ENCODE measurements around the gene RAB28.

The RAB28 gene

GRCh38 chr4:13461191-13461905 lies 22.8 kb downstream of the RAB28 start:
- Histone ChIP-seq H3K4me1 (ENCODE audit: control insufficient read depth, insufficient read depth, low read length, poor library complexity, severe bottlenecking) (no peaks in the 10 kb centered on the region), H3K36me3 (ENCODE audit: control insufficient read depth, insufficient read depth, low read length) (peaks cover 4% of the 10 kb centered on the region), H3K4me3 (ENCODE audit: insufficient read depth, low read depth, low read length, poor library complexity, severe bottlenecking) (no peak overlapping the region), H3K27me3 (replicated peaks; ENCODE audit: control insufficient read depth, insufficient read depth, low read length, poor library complexity, severe bottlenecking) (no peaks in the 10 kb centered on the region), H3K27ac (ENCODE audit: insufficient read depth, low read length, poor library complexity, severe bottlenecking) (no peak overlapping the region), H3K9me3 (ENCODE audit: control insufficient read depth, low read length) (no peaks in the 10 kb centered on the region)
- no peak for DNase-seq

GRCh38 chr4:13455411-13455810 lies 28.7 kb downstream of the RAB28 start:
- no peaks in the 10 kb centered on the region for H3K9me3 ChIP-seq (ENCODE audit: control insufficient read depth, low read length)
- H3K4me1 ChIP-seq (ENCODE audit: control insufficient read depth, insufficient read depth, low read length, poor library complexity, severe bottlenecking), result no peaks in the 10 kb centered on the region
- H3K36me3 ChIP-seq (ENCODE audit: control insufficient read depth, insufficient read depth, low read length), result peaks cover 16% of the 10 kb centered on the region
- H3K27me3 ChIP-seq (replicated peaks; ENCODE audit: control insufficient read depth, insufficient read depth, low read length, poor library complexity, severe bottlenecking), result no peaks in the 10 kb centered on the region
- no peak overlapping the region for H3K4me3 ChIP-seq (ENCODE audit: insufficient read depth, low read depth, low read length, poor library complexity, severe bottlenecking)
- H3K27ac ChIP-seq (ENCODE audit: insufficient read depth, low read length, poor library complexity, severe bottlenecking), result no peak overlapping the region
- DNase-seq, result no peak

- no peaks in the 10 kb centered on the region for H3K9me3 ChIP-seq (ENCODE audit: control insufficient read depth, low read length)
- peaks cover 16% of the 10 kb centered on the region for H3K36me3 ChIP-seq (ENCODE audit: control insufficient read depth, insufficient read depth, low read length)
- H3K27ac ChIP-seq (ENCODE audit: insufficient read depth, low read length, poor library complexity, severe bottlenecking), result no peak overlapping the region
Observed at GRCh38 chr4:13454786-13455185, 29.4 kb downstream of the RAB28 start.

GRCh38 chr4:13452927-13453579 lies 31.1 kb downstream of the RAB28 start:
- Histone ChIP-seq H3K9me3 (ENCODE audit: control insufficient read depth, low read length) (no peaks in the 10 kb centered on the region), H3K36me3 (ENCODE audit: control insufficient read depth, insufficient read depth, low read length) (peaks cover 12% of the 10 kb centered on the region), H3K4me3 (ENCODE audit: insufficient read depth, low read depth, low read length, poor library complexity, severe bottlenecking) (no peak overlapping the region), H3K4me1 (ENCODE audit: control insufficient read depth, insufficient read depth, low read length, poor library complexity, severe bottlenecking) (no peaks in the 10 kb centered on the region), H3K27me3 (replicated peaks; ENCODE audit: control insufficient read depth, insufficient read depth, low read length, poor library complexity, severe bottlenecking) (no peaks in the 10 kb centered on the region), H3K27ac (ENCODE audit: insufficient read depth, low read length, poor library complexity, severe bottlenecking) (no peak overlapping the region)
- DNase-seq, result no peak

More at GRCh38 chr4:13454786-13455185, 29.4 kb downstream of the RAB28 start:
- H3K4me3 ChIP-seq (ENCODE audit: insufficient read depth, low read depth, low read length, poor library complexity, severe bottlenecking), result no peak overlapping the region
- H3K4me1 ChIP-seq (ENCODE audit: control insufficient read depth, insufficient read depth, low read length, poor library complexity, severe bottlenecking), result no peaks in the 10 kb centered on the region
- DNase-seq, result no peak
- no peaks in the 10 kb centered on the region for H3K27me3 ChIP-seq (replicated peaks; ENCODE audit: control insufficient read depth, insufficient read depth, low read length, poor library complexity, severe bottlenecking)

GRCh38 chr4:13449590-13449989 lies 34.5 kb downstream of the RAB28 start:
- Histone ChIP-seq H3K27ac (ENCODE audit: insufficient read depth, low read length, poor library complexity, severe bottlenecking) (no peak overlapping the region), H3K36me3 (ENCODE audit: control insufficient read depth, insufficient read depth, low read length) (peaks cover 4% of the 10 kb centered on the region), H3K4me3 (ENCODE audit: insufficient read depth, low read depth, low read length, poor library complexity, severe bottlenecking) (no peak overlapping the region), H3K4me1 (ENCODE audit: control insufficient read depth, insufficient read depth, low read length, poor library complexity, severe bottlenecking) (no peaks in the 10 kb centered on the region), H3K27me3 (replicated peaks; ENCODE audit: control insufficient read depth, insufficient read depth, low read length, poor library complexity, severe bottlenecking) (no peaks in the 10 kb centered on the region), H3K9me3 (ENCODE audit: control insufficient read depth, low read length) (no peaks in the 10 kb centered on the region)
- DNase-seq, result no peak

- Histone ChIP-seq H3K36me3 (ENCODE audit: control insufficient read depth, insufficient read depth, low read length) (no peaks in the 10 kb centered on the region), H3K4me3 (ENCODE audit: insufficient read depth, low read depth, low read length, poor library complexity, severe bottlenecking) (no peak overlapping the region), H3K4me1 (ENCODE audit: control insufficient read depth, insufficient read depth, low read length, poor library complexity, severe bottlenecking) (no peaks in the 10 kb centered on the region), H3K27me3 (replicated peaks; ENCODE audit: control insufficient read depth, insufficient read depth, low read length, poor library complexity, severe bottlenecking) (no peaks in the 10 kb centered on the region), H3K9me3 (ENCODE audit: control insufficient read depth, low read length) (no peaks in the 10 kb centered on the region), H3K27ac (ENCODE audit: insufficient read depth, low read length, poor library complexity, severe bottlenecking) (no peak overlapping the region)
- DNase-seq, result no peak
Observed at GRCh38 chr4:13445841-13446790, 38.0 kb downstream of the RAB28 start.

- Histone ChIP-seq H3K36me3 (ENCODE audit: control insufficient read depth, insufficient read depth, low read length) (no peaks in the 10 kb centered on the region), H3K4me3 (ENCODE audit: insufficient read depth, low read depth, low read length, poor library complexity, severe bottlenecking) (no peak overlapping the region), H3K4me1 (ENCODE audit: control insufficient read depth, insufficient read depth, low read length, poor library complexity, severe bottlenecking) (no peaks in the 10 kb centered on the region), H3K27me3 (replicated peaks; ENCODE audit: control insufficient read depth, insufficient read depth, low read length, poor library complexity, severe bottlenecking) (no peaks in the 10 kb centered on the region), H3K9me3 (ENCODE audit: control insufficient read depth, low read length) (no peaks in the 10 kb centered on the region), H3K27ac (ENCODE audit: insufficient read depth, low read length, poor library complexity, severe bottlenecking) (no peak overlapping the region)
- DNase-seq, result no peak
Observed at GRCh38 chr4:13441506-13441905, 42.6 kb downstream of the RAB28 start.

- H3K9me3 ChIP-seq (ENCODE audit: control insufficient read depth, low read length), result no peaks in the 10 kb centered on the region
- no peak overlapping the region for H3K27ac ChIP-seq (ENCODE audit: insufficient read depth, low read length, poor library complexity, severe bottlenecking)
- H3K27me3 ChIP-seq (replicated peaks; ENCODE audit: control insufficient read depth, insufficient read depth, low read length, poor library complexity, severe bottlenecking), result no peaks in the 10 kb centered on the region
- H3K4me1 ChIP-seq (ENCODE audit: control insufficient read depth, insufficient read depth, low read length, poor library complexity, severe bottlenecking), result no peaks in the 10 kb centered on the region
- no peak for DNase-seq
- no peaks in the 10 kb centered on the region for H3K36me3 ChIP-seq (ENCODE audit: control insufficient read depth, insufficient read depth, low read length)
- H3K4me3 ChIP-seq (ENCODE audit: insufficient read depth, low read depth, low read length, poor library complexity, severe bottlenecking), result no peak overlapping the region
Observed at GRCh38 chr4:13436962-13437361, 47.2 kb downstream of the RAB28 start.

- no peak for DNase-seq
- Histone ChIP-seq H3K4me3 (ENCODE audit: insufficient read depth, low read depth, low read length, poor library complexity, severe bottlenecking) (no peak overlapping the region), H3K4me1 (ENCODE audit: control insufficient read depth, insufficient read depth, low read length, poor library complexity, severe bottlenecking) (no peaks in the 10 kb centered on the region), H3K27ac (ENCODE audit: insufficient read depth, low read length, poor library complexity, severe bottlenecking) (no peak overlapping the region), H3K36me3 (ENCODE audit: control insufficient read depth, insufficient read depth, low read length) (no peaks in the 10 kb centered on the region), H3K27me3 (replicated peaks; ENCODE audit: control insufficient read depth, insufficient read depth, low read length, poor library complexity, severe bottlenecking) (no peaks in the 10 kb centered on the region), H3K9me3 (ENCODE audit: control insufficient read depth, low read length) (no peaks in the 10 kb centered on the region)
Observed at GRCh38 chr4:13432453-13432852, 51.7 kb downstream of the RAB28 start.

Data from effector memory CD4-positive, alpha-beta T cell (primary cell).